Measurements from ENCODE around the gene REXO1. TPM values are rescaled to one million over a fixed set of nuclear protein-coding genes. Genes with fewer than 3 reads are reported as not detected.
"Not testable (repeated sequence)": the region's sequence is repeated elsewhere in the genome, so short reads cannot be mapped to it uniquely, and the experiment has no call there.

REXO1 gene
- total RNA-seq, 1 experiment from 2014 or later: 52.2 TPM

DNA sequence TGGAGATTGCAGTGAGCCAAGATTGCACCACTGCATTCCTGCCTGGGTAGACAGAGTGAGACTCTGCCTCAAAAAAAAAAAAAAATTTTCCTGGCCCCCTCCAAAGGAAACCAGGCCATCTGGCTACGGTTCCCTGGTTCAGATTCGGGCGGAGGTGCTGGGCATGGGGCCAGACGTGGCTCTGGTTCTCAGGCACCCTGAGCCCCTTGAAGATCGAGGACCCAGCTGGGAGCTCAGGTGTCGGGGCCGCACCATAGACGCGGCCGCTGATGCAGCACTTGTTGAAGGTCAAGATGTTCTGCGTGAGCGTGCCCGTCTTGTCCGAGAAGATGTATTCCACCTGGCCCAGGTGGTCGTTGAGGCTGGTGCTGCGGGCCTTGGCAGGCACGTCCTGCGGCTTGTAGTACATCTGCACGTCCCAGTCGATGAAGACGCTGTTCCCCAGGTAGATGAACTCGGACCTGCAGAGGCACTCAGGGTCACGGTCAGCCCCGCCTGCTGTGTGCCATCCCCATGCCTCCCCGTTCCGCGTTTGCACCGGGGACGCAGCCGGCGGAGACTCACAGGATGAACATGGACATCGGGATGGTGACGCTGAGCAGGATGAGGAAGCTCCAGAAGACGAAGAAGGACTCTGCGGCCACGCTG is 48.5 kb downstream of the REXO1 start:
- peaks cover 5 to 17% of the 10 kb centered on the region in 2 experiments for H3K4me1 ChIP-seq (ENCODE audit: control insufficient read depth in 1 of 2, insufficient read depth in 2 of 2, low read length in 2 of 2)
- no TSS peak for BruUV-seq (replicated peaks)
- no peak overlapping the region for H2AFZ ChIP-seq (ENCODE audit: low read depth, low read length, poor library complexity, severe bottlenecking)
- H3K27ac ChIP-seq (ENCODE audit: low read depth, low read length): no peak overlapping the region
- H3K9ac ChIP-seq (ENCODE audit: low read length): no peak overlapping the region
- TF ChIP-seq, protein P1, sequence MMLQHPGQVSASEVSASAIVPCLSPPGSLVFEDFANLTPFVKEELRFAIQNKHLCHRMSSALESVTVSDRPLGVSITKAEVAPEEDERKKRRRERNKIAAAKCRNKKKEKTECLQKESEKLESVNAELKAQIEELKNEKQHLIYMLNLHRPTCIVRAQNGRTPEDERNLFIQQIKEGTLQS (IDR thresholded peaks at IDR 0.05): no peak
- TF ChIP-seq EZH2 (IDR thresholded peaks at IDR 0.05) (no peak), SRF (IDR thresholded peaks at IDR 0.05; ENCODE audit: low read depth) (no peak), CEBPB (IDR thresholded peaks at IDR 0.05; ENCODE audit: low read depth) (no peak), ELF1 (IDR thresholded peaks at IDR 0.05; ENCODE audit: borderline replicate concordance, low read depth) (no peak), POLR2A (IDR thresholded peaks at IDR 0.05; ENCODE audit: borderline replicate concordance, extremely low read depth, insufficient read depth, insufficient read length) (no peak)
- ATAC-seq (no peak), DNase-seq (ENCODE audit: low read depth, low spot score) (no peak)
- no peaks in the 10 kb centered on the region for H3K27me3 ChIP-seq (ENCODE audit: insufficient read depth, low read length)
- ChIA-PET CTCF (no interaction called here), RAD21 (ENCODE audit: low non-redundant PET in 1 of 2, low total read pairs in 2 of 2, uncharacterized antibody in 2 of 2, unreplicated experiment in 2 of 2) (no interaction called here), POLR2A (no interaction called here)
- no peaks in the 10 kb centered on the region for H4K20me1 ChIP-seq (ENCODE audit: insufficient read depth)
- no peak overlapping the region for H3K4me3 ChIP-seq (replicated peaks in 1 of 2; ENCODE audit: low read depth in 1 of 2, low read length in 2 of 2)
- intact Hi-C loops (cut with micrococcal nuclease): no loop called here
- no peaks in the 10 kb centered on the region for H3K79me2 ChIP-seq (ENCODE audit: insufficient read depth, low read length)
- H3K36me3 ChIP-seq (ENCODE audit: control insufficient read depth in 1 of 2, insufficient read depth in 2 of 2, low read length in 2 of 2): no peaks in the 10 kb centered on the region; a peak in 1 of 4 replicates
- no peak overlapping the region for H3K4me2 ChIP-seq (ENCODE audit: low read length)
- no peaks in the 10 kb centered on the region for H3K9me3 ChIP-seq (ENCODE audit: control insufficient read depth in 1 of 2, insufficient read depth in 1 of 2, low read depth in 1 of 2, low read length in 2 of 2)
- H3K9me2 ChIP-seq (ENCODE audit: insufficient read depth): no peaks in the 10 kb centered on the region

DNA sequence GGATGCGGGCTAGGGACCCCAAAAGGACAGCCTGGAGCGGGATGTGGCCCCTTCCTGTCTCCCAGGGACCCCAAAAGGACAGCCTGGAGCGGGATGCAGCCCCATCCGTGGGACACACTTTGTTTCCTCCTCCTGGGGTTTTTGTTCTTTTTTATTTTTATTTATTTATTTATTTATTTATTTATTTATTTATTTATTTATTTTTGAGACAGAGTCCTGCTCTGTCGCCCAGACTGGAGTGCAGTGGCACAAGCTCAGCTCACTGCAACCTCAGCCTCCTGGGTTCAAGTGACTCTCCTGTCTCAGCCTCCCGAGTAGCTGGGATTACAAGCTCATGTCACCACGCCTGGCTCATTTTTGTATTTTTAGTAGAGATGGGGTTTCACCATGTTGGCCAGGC is 51.0 kb downstream of the REXO1 start:
- H3K9me3 ChIP-seq (ENCODE audit: control insufficient read depth in 1 of 2, insufficient read depth in 1 of 2, low read depth in 1 of 2, low read length in 2 of 2); H3K27me3 ChIP-seq (ENCODE audit: insufficient read depth, low read length); H4K20me1 ChIP-seq (ENCODE audit: insufficient read depth); BruUV-seq (replicated peaks); ATAC-seq; H3K4me2 ChIP-seq (ENCODE audit: low read length); H3K27ac ChIP-seq (ENCODE audit: low read depth, low read length); H3K9ac ChIP-seq (ENCODE audit: low read length); H2AFZ ChIP-seq (ENCODE audit: low read depth, low read length, poor library complexity, severe bottlenecking); POLR2A ChIA-PET; H3K36me3 ChIP-seq (ENCODE audit: control insufficient read depth in 1 of 2, insufficient read depth in 2 of 2, low read length in 2 of 2); H3K79me2 ChIP-seq (ENCODE audit: insufficient read depth, low read length); DNase-seq (ENCODE audit: low read depth, low spot score); H3K4me3 ChIP-seq (replicated peaks in 1 of 2; ENCODE audit: low read depth in 1 of 2, low read length in 2 of 2); RAD21 ChIA-PET (ENCODE audit: low non-redundant PET in 1 of 2, low total read pairs in 2 of 2, uncharacterized antibody in 2 of 2, unreplicated experiment in 2 of 2); H3K9me2 ChIP-seq (ENCODE audit: insufficient read depth); intact Hi-C loops (cut with micrococcal nuclease): not testable (repeated sequence)
- H3K4me1 ChIP-seq (ENCODE audit: control insufficient read depth in 1 of 2, insufficient read depth in 2 of 2, low read length in 2 of 2): peaks cover 5 to 25% of the 10 kb centered on the region in 2 experiments
- CTCF ChIA-PET: interaction anchor here (1.0 to 3.4 kb wide), 2 partner anchors 16 to 125 kb away, joined by 3 to 29 read pairs; no protein-coding TSS in a partner anchor
